ENCODE results near the gene XPR1. TPM values are rescaled to one million over a fixed set of nuclear protein-coding genes. Genes with fewer than 3 reads are reported as not detected.

Gene XPR1
- total and polyA plus RNA-seq, 2 experiments from 2014 or later = 18.1 to 36.4 TPM

- Histone ChIP-seq H3K36me3 (no peaks in the 10 kb centered on the region), H3K4me1 (ENCODE audit: low read depth) (no peaks in the 10 kb centered on the region), H3K27me3 (no peaks in the 10 kb centered on the region), H3K4me3 (no peak overlapping the region), H3K27ac (no peak overlapping the region), H3K9me3 (ENCODE audit: low read depth) (no peaks in the 10 kb centered on the region)
- no peak for DNase-seq (ENCODE audit: low read depth in 1 of 2, low spot score in 1 of 2)
- TF ChIP-seq CTCF (IDR thresholded peaks at IDR 0.05; ENCODE audit: low read depth, low read length) = no peak
Measured at GRCh38 chr1:180796897-180797640, 165.2 kb downstream of the XPR1 start.

GRCh38 chr1:180800945-180801344, 169.1 kb downstream of the XPR1 start:
- no peak for DNase-seq (ENCODE audit: low read depth in 1 of 2, low spot score in 1 of 2)
- no peak overlapping the region for H3K4me3 ChIP-seq
- H3K4me1 ChIP-seq (ENCODE audit: low read depth) = no peaks in the 10 kb centered on the region
- peaks cover under 1% of the 10 kb centered on the region for H3K36me3 ChIP-seq
- TF ChIP-seq CTCF (IDR thresholded peaks at IDR 0.05; ENCODE audit: low read depth, low read length) = no peak
- H3K27me3 ChIP-seq = no peaks in the 10 kb centered on the region
- no peak overlapping the region for H3K27ac ChIP-seq
- no peaks in the 10 kb centered on the region for H3K9me3 ChIP-seq (ENCODE audit: low read depth)

DNA sequence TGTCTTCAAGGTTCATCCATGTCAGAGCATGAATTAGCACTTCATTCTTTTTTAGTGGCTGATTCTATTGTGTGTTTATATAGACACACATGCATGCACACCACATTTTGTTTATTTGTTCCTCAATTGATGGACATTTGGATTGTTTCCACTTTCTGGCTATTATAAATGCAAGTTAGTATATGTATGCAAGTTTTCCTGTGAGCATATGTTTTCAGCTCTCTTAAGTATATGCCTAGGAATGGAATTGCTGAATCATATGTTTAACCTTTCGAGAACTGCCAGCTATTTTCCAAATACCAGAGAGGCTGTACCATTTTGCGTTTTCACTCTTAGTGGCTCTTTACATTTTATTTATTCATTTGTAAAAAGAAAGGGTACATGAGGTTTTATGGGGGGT, 171.0 kb downstream of the XPR1 start:
- Histone ChIP-seq H3K27me3 (no peaks in the 10 kb centered on the region), H3K4me3 (no peak overlapping the region), H3K9me3 (ENCODE audit: low read depth) (no peaks in the 10 kb centered on the region), H3K36me3 (peaks cover 13% of the 10 kb centered on the region), H3K27ac (no peak overlapping the region), H3K4me1 (ENCODE audit: low read depth) (no peaks in the 10 kb centered on the region)
- no peak for TF ChIP-seq CTCF (IDR thresholded peaks at IDR 0.05; ENCODE audit: low read depth, low read length)
- no peak for DNase-seq (ENCODE audit: low read depth in 1 of 2, low spot score in 1 of 2)

DNA sequence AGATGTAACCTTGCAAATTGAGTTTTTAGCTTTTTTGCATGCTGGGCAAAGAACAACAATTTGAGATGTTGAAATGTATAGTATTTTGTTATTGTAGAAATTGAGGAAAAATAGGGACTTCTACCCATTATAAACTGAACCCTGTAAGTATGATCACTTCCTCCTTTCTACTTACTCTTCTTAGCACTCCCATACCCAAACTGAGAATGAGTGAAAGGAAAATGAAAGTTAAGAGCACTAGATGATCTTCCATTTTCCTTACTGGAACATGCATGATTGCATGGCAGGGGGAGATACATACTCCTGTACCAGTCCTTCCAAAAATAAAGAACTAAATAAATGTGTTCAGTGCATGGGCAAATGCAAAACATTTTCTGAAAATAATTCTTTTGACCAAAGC, 173.5 kb downstream of the XPR1 start:
- H3K4me1 ChIP-seq (ENCODE audit: low read depth) = no peaks in the 10 kb centered on the region
- no peak overlapping the region for H3K4me3 ChIP-seq
- no peaks in the 10 kb centered on the region for H3K27me3 ChIP-seq
- H3K9me3 ChIP-seq (ENCODE audit: low read depth) = no peaks in the 10 kb centered on the region
- no peak for TF ChIP-seq CTCF (IDR thresholded peaks at IDR 0.05; ENCODE audit: low read depth, low read length)
- peaks cover 13% of the 10 kb centered on the region for H3K36me3 ChIP-seq
- no peak overlapping the region for H3K27ac ChIP-seq
- no peak for DNase-seq (ENCODE audit: low read depth in 1 of 2, low spot score in 1 of 2)

DNA sequence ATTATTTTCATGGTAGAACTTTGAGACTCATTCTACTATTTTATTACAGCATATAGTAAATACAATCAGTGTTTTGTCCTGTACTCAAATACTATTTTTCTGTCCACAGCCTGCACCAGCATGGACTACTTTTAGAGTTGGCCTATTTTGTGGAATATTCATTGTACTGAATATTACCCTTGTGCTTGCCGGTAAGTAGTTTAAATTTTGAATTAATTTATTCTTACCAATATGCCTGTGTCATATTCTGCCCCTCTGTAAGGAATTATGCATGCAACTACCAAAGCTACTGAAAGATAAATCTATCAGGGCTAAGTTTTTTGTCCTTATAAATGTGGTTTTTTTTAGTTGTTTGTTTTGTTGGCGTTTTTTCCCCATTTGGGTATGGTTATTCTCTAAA, 179.5 kb downstream of the XPR1 start:
- H3K27ac ChIP-seq = no peak overlapping the region
- no peak for DNase-seq (ENCODE audit: low read depth in 1 of 2, low spot score in 1 of 2)
- peaks cover 15% of the 10 kb centered on the region for H3K36me3 ChIP-seq
- no peak overlapping the region for H3K4me3 ChIP-seq
- H3K4me1 ChIP-seq (ENCODE audit: low read depth) = peaks cover 13% of the 10 kb centered on the region
- no peaks in the 10 kb centered on the region for H3K9me3 ChIP-seq (ENCODE audit: low read depth)
- H3K27me3 ChIP-seq = no peaks in the 10 kb centered on the region
- no peak for TF ChIP-seq CTCF (IDR thresholded peaks at IDR 0.05; ENCODE audit: low read depth, low read length)

All from cardiac muscle cell (in vitro differentiated cells and primary cell).